Stimulated activated CD8-positive, alpha-beta memory T cell treated with anti-CD3 and anti-CD28 coated beads, Interleukin-12 subunit alpha, Interleukin-12 subunit beta, amount 100 ng/mL, for 24 hours (primary cell): ENCODE measurements around the gene AGMAT.
"Not testable (repeated sequence)": the region's sequence is repeated elsewhere in the genome, so short reads cannot be mapped to it uniquely, and the experiment has no call there.

ENCODE experiments used
- DNase-seq: peaks from one replicate; pipeline ENCODE4 v3.0.0-alpha.2; 2020; ENCODE audit errors: extremely low read depth

Gene AGMAT

DNA sequence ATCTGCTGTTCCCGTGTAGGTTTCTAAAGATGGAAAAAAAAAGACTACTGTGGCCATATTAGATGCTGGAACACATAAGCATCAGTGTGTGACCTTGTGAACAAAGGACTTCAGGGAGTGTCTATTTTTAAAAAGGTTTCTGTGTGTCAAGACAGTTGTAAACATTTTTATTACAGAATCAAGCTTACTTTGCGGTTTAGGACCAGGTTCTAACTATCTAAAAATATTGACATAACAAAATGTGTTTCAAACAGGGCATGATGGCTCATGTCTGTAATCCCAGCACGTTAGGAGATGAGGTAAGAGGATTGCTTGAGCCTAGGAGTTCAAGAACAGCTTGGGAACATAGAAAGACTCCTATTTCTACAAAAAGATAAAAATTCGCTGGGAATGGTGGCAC, 25.3 kb upstream of the AGMAT start:
- no peak for DNase-seq

DNA sequence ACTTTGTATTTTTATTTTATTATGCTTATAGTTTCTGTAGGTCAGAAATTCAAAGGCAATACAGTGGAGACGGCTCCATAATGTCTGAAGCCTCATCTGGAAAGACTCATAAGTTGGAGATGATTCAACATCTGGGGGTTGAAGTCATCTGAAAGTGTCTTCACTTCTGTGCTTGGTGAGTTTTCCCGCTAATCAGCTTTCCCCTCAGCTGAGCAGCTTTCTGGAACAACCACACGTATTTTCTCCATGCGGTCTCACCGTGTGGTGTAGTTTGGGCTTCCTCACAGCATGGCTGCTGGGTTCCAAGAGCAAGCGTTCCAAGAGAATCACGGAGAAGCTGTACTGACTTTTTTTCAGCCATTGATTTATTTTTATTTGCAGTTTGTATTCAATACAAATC, 24.8 kb upstream of the AGMAT start:
- DNase-seq: no peak

DNA sequence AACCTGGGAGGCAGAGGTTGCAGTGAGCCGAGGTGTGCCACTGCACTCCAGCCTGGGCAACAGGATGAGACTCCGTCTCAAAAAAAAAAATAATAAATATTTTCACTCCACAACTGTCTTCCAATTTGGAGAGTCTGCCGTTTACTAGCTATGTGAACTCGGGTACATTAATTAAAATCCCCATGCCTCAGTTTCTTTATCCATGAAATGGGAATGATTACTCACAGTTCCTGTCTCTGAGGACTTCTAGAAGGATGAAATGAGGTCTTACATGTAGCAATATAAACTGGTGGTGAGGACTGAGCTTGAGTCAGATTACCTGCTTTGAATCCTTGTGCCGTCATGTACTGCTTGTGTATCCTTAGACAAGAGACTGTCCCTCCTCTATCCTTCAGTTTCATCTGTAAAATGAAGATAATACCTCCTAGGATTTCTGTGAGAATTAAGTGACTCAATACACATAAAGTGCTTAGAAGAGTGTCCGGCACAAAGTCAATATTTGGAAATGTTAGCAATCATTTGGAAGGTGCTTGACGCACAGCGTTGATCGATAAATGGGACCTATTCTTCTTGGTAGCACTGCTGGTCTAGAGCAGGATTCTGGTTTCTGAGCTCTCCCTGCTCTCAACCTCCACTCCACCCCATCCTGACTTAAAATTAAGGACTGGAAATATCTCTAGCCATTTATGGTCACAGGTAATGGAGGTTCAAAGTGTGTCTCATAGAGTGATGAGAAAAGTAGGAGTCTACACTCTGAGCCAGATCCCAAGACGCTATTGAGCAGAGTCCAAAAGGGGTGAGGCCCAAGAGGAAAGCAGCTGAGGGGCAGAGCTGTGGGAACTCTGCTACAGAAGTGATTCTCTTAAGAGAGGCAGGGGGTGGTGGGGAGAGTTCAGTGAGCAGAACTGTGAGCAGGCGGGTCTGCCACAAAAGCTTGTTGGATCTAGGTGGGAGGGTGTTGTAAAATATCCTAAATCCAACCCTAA, 20.8 kb upstream of the AGMAT start:
- DNase-seq: no peak

- not testable (repeated sequence) for DNase-seq
Observed at GRCh38 chr1:15604400-15604799, 19.5 kb upstream of the AGMAT start.

GRCh38 chr1:15603966-15604282, 19.1 kb upstream of the AGMAT start:
- not testable (repeated sequence) for DNase-seq

DNA sequence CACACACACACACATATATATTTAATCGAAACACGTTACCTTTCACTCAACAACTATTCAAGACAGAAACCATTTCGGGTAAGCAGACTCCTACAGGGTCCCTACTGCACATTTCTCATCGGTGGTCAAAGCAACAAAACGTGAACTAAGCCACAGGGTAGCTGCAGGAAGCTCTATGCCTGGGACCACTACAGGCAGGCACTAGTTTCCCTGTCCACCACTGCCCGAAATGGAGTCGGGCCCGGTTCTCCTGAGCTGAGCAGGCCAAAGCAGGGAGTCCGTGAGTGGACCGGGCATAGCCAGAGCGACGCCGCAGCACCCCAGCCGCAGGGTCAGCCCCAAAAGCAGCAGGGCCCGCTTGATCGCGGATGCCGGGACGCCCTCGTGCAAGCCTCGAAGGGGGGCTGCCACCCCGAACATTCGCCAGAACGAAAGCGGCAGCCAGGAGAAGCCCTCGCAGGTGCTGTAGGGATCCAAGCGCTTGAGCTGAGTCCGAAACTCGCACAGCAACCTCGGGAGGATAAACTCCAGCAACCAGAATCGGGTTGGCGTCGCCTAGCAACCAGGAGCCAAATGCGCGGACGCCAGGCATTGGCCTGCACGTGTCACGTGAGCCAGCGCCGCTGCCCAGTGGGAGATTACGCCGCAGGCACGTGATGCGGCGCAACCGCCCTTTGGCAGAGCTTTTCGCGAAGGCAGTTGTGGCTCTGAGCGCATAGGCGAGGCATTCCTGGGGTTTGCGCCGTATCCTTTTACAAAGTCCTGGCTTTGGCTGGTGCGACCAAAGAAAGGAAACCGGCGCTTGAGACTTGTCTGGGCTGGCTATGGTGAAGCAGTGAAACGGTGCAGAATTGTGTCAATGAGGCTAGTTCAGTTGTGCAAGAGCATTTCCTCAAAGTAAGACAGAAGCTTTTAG, 18.5 kb upstream of the AGMAT start:
- DNase-seq: peak; percentile 76

DNA sequence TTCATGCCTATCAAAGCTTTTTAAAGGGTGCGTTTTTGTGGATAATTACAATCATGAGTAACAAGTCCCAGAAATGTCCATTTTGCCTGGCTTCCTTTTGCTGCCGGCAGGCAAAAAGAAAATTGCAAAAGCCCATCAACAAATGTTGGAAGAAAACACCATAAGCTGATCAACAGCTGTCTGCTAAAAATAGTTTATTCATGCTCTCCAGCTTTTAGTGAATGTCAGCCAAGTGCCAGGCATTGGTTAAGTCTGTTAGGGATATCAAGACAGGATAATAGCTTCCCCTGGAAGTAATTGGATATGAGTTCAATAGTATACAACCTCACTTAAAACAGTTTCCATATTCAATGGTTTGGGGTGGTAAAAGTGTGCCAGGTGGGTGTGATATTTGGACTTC, 13.6 kb upstream of the AGMAT start:
- DNase-seq: no peak

GRCh38 chr1:15595809-15596617, 11.2 kb upstream of the AGMAT start:
- DNase-seq: no peak

- no peak for DNase-seq
Observed at GRCh38 chr1:15592285-15592684, 7.4 kb upstream of the AGMAT start.

- DNase-seq: no peak
Observed at GRCh38 chr1:15583016-15583706, 1.7 kb downstream of the AGMAT start.

GRCh38 chr1:15579683-15580047, 5.2 kb downstream of the AGMAT start:
- DNase-seq: no peak

- no peak for DNase-seq
Observed at GRCh38 chr1:15578921-15579682, 5.7 kb downstream of the AGMAT start.

- no peak for DNase-seq
Observed at GRCh38 chr1:15577691-15578090, 7.2 kb downstream of the AGMAT start.

DNA sequence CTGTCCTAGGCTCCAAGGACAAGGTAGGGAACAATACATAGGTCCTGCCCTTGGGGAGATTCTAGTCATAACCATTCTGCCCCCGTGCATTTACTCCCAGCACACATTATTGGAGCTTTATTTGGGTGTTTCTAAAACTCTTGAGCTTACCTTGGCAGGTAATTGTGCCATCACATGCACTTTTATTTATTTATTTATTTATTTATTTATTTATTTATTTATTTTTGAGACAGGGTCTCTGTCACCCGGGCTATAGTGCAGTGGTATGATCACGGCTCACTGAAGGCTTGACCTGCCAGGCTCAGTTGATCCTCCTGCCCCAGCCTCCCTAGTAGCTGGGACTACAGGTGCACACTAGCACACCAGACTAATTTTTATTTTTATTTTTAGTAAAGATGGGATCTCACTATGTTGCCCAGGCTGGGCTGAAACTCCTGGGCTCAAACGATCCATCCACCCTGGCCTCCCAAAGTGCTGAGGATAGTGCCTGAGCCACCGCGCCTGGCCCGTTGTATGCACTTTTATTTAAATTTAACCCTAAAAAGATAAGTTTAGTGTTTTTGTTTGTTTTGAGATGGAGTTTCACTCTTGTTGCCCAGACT, 9.2 kb downstream of the AGMAT start:
- DNase-seq: no peak

DNA sequence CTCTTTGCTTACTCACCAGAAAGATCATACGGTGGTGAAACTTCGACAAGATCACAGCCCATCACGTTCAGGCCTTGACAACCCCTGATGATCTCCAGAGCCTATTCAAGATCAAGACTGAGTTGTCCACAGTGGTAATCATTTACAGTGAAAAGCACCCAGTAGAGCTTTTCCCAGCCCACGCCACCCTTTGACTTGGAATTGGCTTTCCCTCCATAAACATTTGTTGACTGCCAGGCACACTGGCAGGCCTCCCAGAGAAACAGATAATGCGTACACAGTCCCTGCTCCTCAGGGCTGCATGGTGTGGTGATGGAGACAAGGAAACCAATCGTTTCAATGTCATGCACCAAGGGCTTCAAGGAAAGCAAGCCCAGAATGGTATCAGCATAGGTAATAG, 10.1 kb downstream of the AGMAT start:
- DNase-seq: no peak

GRCh38 chr1:15573477-15573876, 11.4 kb downstream of the AGMAT start:
- no peak for DNase-seq

GRCh38 chr1:15571266-15571665, 13.6 kb downstream of the AGMAT start:
- DNase-seq: no peak

DNA sequence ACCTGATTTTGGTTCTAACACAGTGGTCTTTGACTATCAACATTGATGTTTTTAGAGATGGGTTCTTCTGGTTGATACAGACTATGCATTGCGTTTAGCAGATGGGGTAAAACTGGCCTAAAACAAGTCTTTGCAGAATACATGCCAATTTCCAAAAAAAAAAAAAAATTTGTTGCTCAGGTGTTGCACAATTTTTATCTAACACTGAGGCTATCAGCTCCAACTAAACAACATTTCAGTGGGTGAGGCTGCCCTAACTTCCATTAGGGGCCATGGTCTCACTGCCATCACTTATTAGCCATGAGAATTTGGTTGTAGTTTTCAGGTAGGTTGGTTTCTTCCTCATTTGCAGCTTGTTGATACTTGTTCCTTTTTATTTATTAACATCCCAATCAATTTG, 14.0 kb downstream of the AGMAT start:
- no peak for DNase-seq

DNA sequence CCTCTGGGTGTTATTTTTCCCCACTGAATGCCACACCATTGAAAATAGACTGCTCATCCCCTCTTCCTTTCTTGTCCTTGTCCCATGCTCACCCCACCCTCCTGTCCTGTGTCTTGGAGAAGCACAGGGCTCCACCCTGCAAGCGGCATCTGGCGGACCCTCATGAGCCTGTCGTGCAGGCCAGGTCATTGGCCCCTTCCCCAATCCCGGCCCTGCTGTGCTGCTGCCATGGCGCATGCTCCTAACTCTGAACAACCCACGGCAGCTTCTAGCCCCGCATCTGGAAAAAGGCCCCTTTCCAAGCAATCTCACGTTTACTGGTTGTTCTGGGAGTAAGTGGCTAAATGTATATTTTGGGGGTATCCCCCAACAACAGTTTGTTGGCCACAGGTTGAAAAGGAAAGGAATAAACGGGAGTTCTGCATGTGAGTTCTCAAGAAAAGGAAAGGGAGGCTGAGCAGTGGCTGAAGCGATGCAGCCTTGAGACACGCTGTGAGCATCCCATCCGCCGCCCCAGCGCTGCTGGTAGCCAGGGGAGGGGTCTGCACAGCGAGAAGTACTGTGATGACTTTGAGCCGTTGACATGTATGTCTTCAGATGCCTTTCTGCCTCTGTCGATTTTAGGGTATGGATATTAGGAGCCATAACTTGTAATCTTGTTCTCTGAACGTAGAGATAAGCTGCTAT, 16.3 kb downstream of the AGMAT start:
- no peak for DNase-seq
